ENCODE measurements around the gene PHC2. TPM values are rescaled to one million over a fixed set of nuclear protein-coding genes. Genes with fewer than 3 reads are reported as not detected.

PHC2 gene
- total and polyA plus RNA-seq, 3 donors from 2014 or later = 121 to 178 (median 130) TPM

GRCh38 chr1:33410091-33410701 lies 20.7 kb downstream of the PHC2 start:
- Histone ChIP-seq H3K9me3 (no peaks in the 10 kb centered on the region), H3K4me3 (no peak overlapping the region), H3K36me3 (ENCODE audit: low read depth, missing control alignments) (no peaks in the 10 kb centered on the region), H3K27ac (no peak overlapping the region), H3K4me1 (no peaks in the 10 kb centered on the region), H3K27me3 (no peaks in the 10 kb centered on the region)
- intact Hi-C loops (cut with DNase I; ENCODE audit: low total_unique reads) = no loop called here
- TF ChIP-seq POLR2A (IDR thresholded peaks at IDR 0.05) (no peak), CTCF (IDR thresholded peaks at IDR 0.05) (no peak)
- 75 to 77% methylated on average over 5 of the region's 5 CpGs for WGBS, 2 donors
- no peak for DNase-seq

- no peaks in the 10 kb centered on the region for H3K36me3 ChIP-seq (ENCODE audit: low read depth, missing control alignments)
- H3K4me1 ChIP-seq = no peaks in the 10 kb centered on the region
- 71 to 86% methylated on average over 2 of the region's 2 CpGs for WGBS, 2 donors
- intact Hi-C loops (cut with DNase I; ENCODE audit: low total_unique reads) = no loop called here
- no peak overlapping the region for H3K4me3 ChIP-seq
- no peak overlapping the region for H3K27ac ChIP-seq
- TF ChIP-seq CTCF (IDR thresholded peaks at IDR 0.05) = no peak
- no peak for TF ChIP-seq POLR2A (IDR thresholded peaks at IDR 0.05)
- no peak for DNase-seq
- no peaks in the 10 kb centered on the region for H3K27me3 ChIP-seq
- H3K9me3 ChIP-seq = no peaks in the 10 kb centered on the region
These were observed 22.8 kb downstream of the PHC2 start for GRCh38 chr1:33408093-33408436.

- no peak overlapping the region for H3K4me3 ChIP-seq
- intact Hi-C loops (cut with DNase I; ENCODE audit: low total_unique reads) = no loop called here
- no peaks in the 10 kb centered on the region for H3K9me3 ChIP-seq
- H3K27me3 ChIP-seq = no peaks in the 10 kb centered on the region
- DNase-seq = no peak
- 85 to 88% methylated on average over 1 of the region's 1 CpG for WGBS, 2 donors
- no peaks in the 10 kb centered on the region for H3K4me1 ChIP-seq
- no peaks in the 10 kb centered on the region for H3K36me3 ChIP-seq (ENCODE audit: low read depth, missing control alignments)
- no peak for TF ChIP-seq CTCF (IDR thresholded peaks at IDR 0.05)
- no peak for TF ChIP-seq POLR2A (IDR thresholded peaks at IDR 0.05)
- no peak overlapping the region for H3K27ac ChIP-seq
These were observed 23.4 kb downstream of the PHC2 start for GRCh38 chr1:33407352-33408092.

- no peak overlapping the region for H3K4me3 ChIP-seq
- H3K36me3 ChIP-seq (ENCODE audit: low read depth, missing control alignments) = no peaks in the 10 kb centered on the region
- no peak overlapping the region for H3K27ac ChIP-seq
- no peaks in the 10 kb centered on the region for H3K9me3 ChIP-seq
- H3K27me3 ChIP-seq = no peaks in the 10 kb centered on the region
- no peaks in the 10 kb centered on the region for H3K4me1 ChIP-seq
- intact Hi-C loops (cut with DNase I; ENCODE audit: low total_unique reads) = no loop called here
- DNase-seq = no peak
- WGBS, 2 donors = 93 to 98% methylated on average over 1 of the region's 1 CpG
- TF ChIP-seq POLR2A (IDR thresholded peaks at IDR 0.05) (no peak), CTCF (IDR thresholded peaks at IDR 0.05) (no peak)
These were observed 28.7 kb downstream of the PHC2 start for GRCh38 chr1:33402206-33402605.

- Histone ChIP-seq H3K9me3 (no peaks in the 10 kb centered on the region), H3K36me3 (ENCODE audit: low read depth, missing control alignments) (no peaks in the 10 kb centered on the region), H3K4me3 (no peak overlapping the region), H3K4me1 (no peaks in the 10 kb centered on the region), H3K27me3 (no peaks in the 10 kb centered on the region), H3K27ac (no peak overlapping the region)
- WGBS, 2 donors = 93 to 94% methylated on average over 3 of the region's 3 CpGs
- DNase-seq = no peak
- intact Hi-C loops (cut with DNase I; ENCODE audit: low total_unique reads) = no loop called here
- TF ChIP-seq POLR2A (IDR thresholded peaks at IDR 0.05) = no peak
- no peak for TF ChIP-seq CTCF (IDR thresholded peaks at IDR 0.05)
These were observed 29.4 kb downstream of the PHC2 start for GRCh38 chr1:33401471-33401870.
